Right atrium auricular region (tissue), 2 donors: ENCODE data around the gene KLHL17. TPM values are rescaled to one million over a fixed set of nuclear protein-coding genes. Genes with fewer than 3 reads are reported as not detected.

Source experiments
- DNase-seq: peaks from one replicate; pipeline ENCODE4 v3.0.0-alpha.2; 2019; ENCODE audit warnings: low spot score
- H3K27ac ChIP-seq, 2 donors: fragments of 200-600 bp; sonication (generic); 1 replicate in 1 of 2; 2 replicates in 1 of 2; pipeline ENCODE4 v1.5.1; 2016 to 2019
- H3K27me3 ChIP-seq, 2 donors: fragments of 200-600 bp; sonication (generic); one replicate each; pipeline versions ENCODE4 v1.5.1 to v1.6.0; 2017 to 2019
- H3K36me3 ChIP-seq: fragments of 200-600 bp; sonication (generic); one replicate; pipeline ENCODE4 v1.5.1; 2016
- H3K4me1 ChIP-seq, 2 donors: fragments of 200-600 bp; sonication (generic); one replicate each; pipeline versions ENCODE4 v1.5.1 to v1.6.0; 2017 to 2019
- H3K4me3 ChIP-seq, 2 donors: fragments of 200-600 bp; sonication (generic); 1 replicate in 1 of 2; 2 replicates in 1 of 2; pipeline ENCODE4 v1.5.1; 2017 to 2019; ENCODE audit warnings: mild to moderate bottlenecking in 1 of 2, moderate library complexity in 1 of 2
- H3K9me3 ChIP-seq, 2 donors: fragments of 200-600 bp; sonication (generic); one replicate each; pipeline ENCODE4 v1.5.1; 2019
- CTCF ChIP-seq, 2 donors: fragments of 200-600 bp; sonication (generic); IDR thresholded peaks; one replicate each; pipeline ENCODE4 v1.5.1; 2019; ENCODE audit warnings: antibody characterized with exemption in 2 of 2
- total RNA-seq, 2 donors: library from RNA; depleted of rRNA; stranded (reverse); fragments of >200 nt; gene quantifications; one replicate each; pipeline ENCODE4 v1.1.0, GENCODE V29; 2016

The KLHL17 gene
- total RNA-seq, 2 donors from 2014 or later, result 2.4 to 2.9 TPM

GRCh38 chr1:979744-980072 lies 19.3 kb downstream of the KLHL17 start:
- no peaks in the 10 kb centered on the region for H3K9me3 ChIP-seq
- peaks cover 15% of the 10 kb centered on the region for H3K36me3 ChIP-seq
- DNase-seq, result no peak
- no peaks in the 10 kb centered on the region for H3K27me3 ChIP-seq
- peaks cover 0 to 55% of the 10 kb centered on the region in 2 donors for H3K4me1 ChIP-seq
- H3K27ac ChIP-seq, result peak overlapping the region; percentile 91 to 93
- no peak for TF ChIP-seq CTCF (IDR thresholded peaks at IDR 0.05)
- H3K4me3 ChIP-seq, result peak overlapping the region in 1 of 2 donors; percentile 34

- H3K27ac ChIP-seq, result peak overlapping the region; percentile 91 to 93
- peak overlapping the region; percentile 34 to 41 for H3K4me3 ChIP-seq
- no peak for TF ChIP-seq CTCF (IDR thresholded peaks at IDR 0.05)
- no peak for DNase-seq
- H3K36me3 ChIP-seq, result peaks cover 15% of the 10 kb centered on the region
- no peaks in the 10 kb centered on the region for H3K9me3 ChIP-seq
- H3K4me1 ChIP-seq, result peaks cover 0 to 55% of the 10 kb centered on the region in 2 donors
- H3K27me3 ChIP-seq, result no peaks in the 10 kb centered on the region
Measured at GRCh38 chr1:980137-980571, 19.8 kb downstream of the KLHL17 start.

- peaks cover 0 to 53% of the 10 kb centered on the region in 2 donors for H3K4me1 ChIP-seq
- peaks cover 15% of the 10 kb centered on the region for H3K36me3 ChIP-seq
- H3K27ac ChIP-seq, result peak overlapping the region; percentile 91 to 93
- no peaks in the 10 kb centered on the region for H3K27me3 ChIP-seq
- no peak for TF ChIP-seq CTCF (IDR thresholded peaks at IDR 0.05)
- DNase-seq, result no peak
- no peaks in the 10 kb centered on the region for H3K9me3 ChIP-seq
- H3K4me3 ChIP-seq, result peak overlapping the region; percentile 34 to 41
Measured at GRCh38 chr1:980602-981395, 20.4 kb downstream of the KLHL17 start.

- Histone ChIP-seq H3K27me3 (no peaks in the 10 kb centered on the region), H3K9me3 (no peaks in the 10 kb centered on the region), H3K4me1 (peaks cover 0 to 46% of the 10 kb centered on the region in 2 donors), H3K36me3 (peaks cover 15% of the 10 kb centered on the region), H3K27ac (peak overlapping the region; percentile 91 to 93), H3K4me3 (peak overlapping the region; percentile 33 to 41)
- no peak for TF ChIP-seq CTCF (IDR thresholded peaks at IDR 0.05)
- no peak for DNase-seq
Measured at GRCh38 chr1:981491-981954, 21.1 kb downstream of the KLHL17 start.

- no peaks in the 10 kb centered on the region for H3K9me3 ChIP-seq
- H3K36me3 ChIP-seq, result peaks cover 15% of the 10 kb centered on the region
- no peak for TF ChIP-seq CTCF (IDR thresholded peaks at IDR 0.05)
- H3K4me1 ChIP-seq, result peaks cover 0 to 46% of the 10 kb centered on the region in 2 donors
- H3K27ac ChIP-seq, result peak within 1 kb of the TSS; percentile 91 to 93
- H3K4me3 ChIP-seq, result peak within 1 kb of the TSS; percentile 33 to 41
- H3K27me3 ChIP-seq, result no peaks in the 10 kb centered on the region
- DNase-seq, result no peak
Measured at GRCh38 chr1:981955-982558, 21.7 kb downstream of the KLHL17 start, which contains the start of gene PERM1. Gene PERM1, minus strand, starts transcription at chr1:982093. Its CDS starts 1,064 bp downstream, at chr1:981029.
